Stimulated activated CD4-positive, alpha-beta T cell treated with anti-CD3 and anti-CD28 coated beads, Interleukin-1b, Interleukin-23, amount 100 ng/mL, for 4 hours (primary cell): ENCODE results near the gene ARHGDIA.
A peak's percentile ranks its signal among the peaks of the same experiment; 100 is the strongest.

Source experiments
- DNase-seq, 2 donors: peaks; one replicate each; pipeline ENCODE4 v3.0.0-alpha.2; 2020; ENCODE audit warnings: low read depth in 2 of 2

Gene ARHGDIA

DNA sequence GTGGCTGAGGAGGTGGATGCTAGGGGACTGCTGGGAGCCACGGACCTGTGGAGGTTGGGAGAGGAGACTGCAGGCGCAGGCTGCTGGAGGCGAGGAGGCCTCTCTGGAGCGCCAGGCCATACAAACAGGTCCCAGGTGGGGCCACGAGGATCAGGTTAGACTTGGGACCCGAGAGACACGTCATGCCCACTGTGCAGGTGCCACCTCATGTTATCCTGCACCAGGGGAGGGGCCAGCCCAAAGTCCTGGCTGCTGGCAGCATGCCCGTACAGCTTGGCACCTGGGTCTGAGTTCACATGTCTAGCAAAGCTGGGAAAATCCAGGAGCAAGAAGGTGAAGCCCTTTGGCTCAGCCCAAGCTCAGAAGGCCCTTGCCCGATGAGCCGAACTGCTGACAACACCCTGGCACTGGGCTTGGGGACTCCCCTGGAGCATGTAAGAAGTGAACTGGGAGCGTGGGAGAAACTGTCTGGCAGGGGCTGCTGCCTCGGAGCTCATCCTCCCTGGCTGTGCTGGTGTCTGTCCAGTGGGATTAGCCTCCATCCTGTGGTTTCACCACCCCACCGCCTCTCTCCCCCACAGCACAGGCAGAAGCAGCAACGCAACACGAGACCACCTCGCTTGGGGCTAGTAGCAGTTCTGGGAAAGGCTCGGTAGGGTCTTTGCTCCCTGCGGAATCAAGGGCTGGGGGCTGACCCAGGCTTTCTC is 5.3 kb downstream of the ARHGDIA start:
- DNase-seq: no peak

GRCh38 chr17:81865358-81865732 is 5.8 kb downstream of the ARHGDIA start:
- DNase-seq: no peak

GRCh38 chr17:81863833-81864768 is 7.0 kb downstream of the ARHGDIA start:
- DNase-seq: no peak

DNA sequence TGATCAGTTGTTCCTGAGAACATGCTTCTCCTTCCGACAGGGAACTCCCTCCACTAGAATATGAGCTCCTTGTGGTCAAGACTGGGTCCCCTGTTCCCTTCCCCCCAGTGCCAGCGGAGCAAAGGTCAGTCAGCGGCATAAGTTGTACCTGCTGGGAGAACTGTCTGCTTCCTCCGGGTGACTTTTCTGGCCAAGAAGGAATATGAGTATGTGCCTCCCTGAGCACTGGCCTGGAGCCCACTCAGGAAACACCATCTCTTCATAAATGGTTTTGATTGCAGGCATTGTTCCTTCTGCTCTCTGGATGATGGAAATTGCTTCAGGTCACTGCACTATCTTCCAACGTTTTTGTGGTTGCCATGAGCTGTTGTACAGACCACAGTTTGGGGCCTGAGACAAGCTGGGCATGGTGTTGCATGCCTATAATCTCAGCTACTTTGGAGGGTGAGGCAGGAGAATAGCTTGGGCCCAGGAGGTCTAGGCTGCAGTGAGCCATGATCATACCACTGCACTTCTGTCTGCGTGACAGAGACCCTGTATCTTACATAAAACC is 7.9 kb downstream of the ARHGDIA start:
- no peak for DNase-seq

DNA sequence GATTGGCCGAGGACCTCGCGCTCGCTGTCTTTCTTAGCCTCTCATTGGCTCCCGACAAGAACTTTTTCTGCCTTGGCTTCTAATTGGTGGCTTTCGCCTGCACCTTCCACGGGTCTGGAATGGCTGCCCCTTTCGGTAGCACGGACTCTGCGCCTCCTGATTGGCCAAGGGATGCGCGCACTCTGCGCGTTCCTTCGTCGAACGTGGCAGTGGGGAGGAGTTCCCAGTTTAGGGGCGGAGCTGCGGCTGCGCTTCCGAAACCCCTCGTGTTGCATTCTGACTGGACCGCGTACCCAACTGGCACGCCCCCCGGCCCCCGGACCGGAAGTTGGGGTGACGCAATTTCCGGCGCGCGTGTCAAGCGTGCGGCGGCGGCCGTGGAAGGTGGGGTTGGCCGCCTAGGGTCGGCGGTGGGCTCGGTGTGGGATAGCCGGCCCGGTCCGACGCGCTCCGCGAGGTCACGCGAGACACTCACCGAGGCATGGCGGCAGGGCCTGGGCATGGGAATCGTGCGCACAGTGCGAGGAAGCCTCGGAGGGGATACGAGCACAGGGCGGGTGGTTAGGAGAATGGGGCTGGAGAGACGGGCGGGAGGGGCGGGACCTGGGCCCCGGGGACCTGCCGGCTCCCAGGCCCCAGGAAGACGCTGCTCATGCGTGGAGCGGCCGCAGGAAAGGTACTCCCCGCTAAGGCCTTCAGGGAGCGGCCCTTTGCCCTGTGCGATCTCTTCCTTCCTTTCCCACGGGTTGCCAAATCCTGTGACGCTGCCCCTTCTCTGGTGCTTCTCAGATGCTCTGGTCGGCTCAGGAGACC is 10.2 kb downstream of the ARHGDIA start:
- DNase-seq: peak; percentile 99

GRCh38 chr17:81859906-81860755 is 11.0 kb downstream of the ARHGDIA start, which contains the start of gene P4HB:
Gene P4HB (minus strand): TSS chr17:81860535. CDS start chr17:81860471, 64 bp downstream.
- peak in 1 of 2 donors; percentile 90 for DNase-seq

DNA sequence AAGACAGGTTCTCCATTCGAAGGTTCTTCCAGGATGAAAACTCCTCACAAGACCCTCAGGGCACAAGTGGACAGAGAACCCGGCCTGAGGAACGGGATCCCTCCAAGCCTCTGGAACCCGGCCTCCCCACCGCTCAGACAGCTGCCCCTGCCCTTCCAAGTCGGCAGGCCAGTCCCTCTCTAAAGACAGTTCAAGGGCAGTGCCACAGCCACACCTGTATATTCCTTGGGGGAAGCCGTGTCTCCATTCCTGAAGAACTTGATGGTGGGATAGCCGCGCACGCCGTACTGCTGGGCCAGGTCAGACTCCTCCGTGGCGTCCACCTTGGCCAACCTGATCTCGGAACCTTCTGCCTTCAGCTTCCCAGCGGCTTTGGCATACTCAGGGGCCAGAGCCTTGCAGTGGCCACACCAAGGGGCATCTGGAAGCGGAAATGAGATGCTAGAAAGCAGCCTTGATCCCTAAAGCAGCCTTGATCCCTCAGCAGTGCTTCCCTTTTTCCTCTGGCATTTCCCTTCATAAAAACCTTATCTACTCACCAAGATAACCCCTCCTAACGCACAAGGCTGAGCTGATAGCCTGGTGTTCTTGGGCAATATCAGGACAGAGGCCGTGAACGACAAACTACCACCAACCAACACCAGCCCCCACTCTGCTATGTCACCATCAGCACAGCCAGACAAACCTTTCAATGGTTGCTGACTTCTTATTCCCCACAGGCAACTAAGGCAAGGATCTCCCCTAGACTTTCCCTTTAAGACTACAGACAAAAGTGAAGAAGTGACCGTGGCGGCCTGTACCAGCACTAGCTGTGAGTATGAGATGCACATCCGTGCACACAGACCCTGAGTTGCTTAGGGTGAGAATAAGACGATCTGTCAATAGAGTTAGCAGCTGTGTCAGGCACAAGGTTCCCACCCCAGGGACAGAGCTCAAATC is 11.9 kb downstream of the ARHGDIA start:
- no peak for DNase-seq

DNA sequence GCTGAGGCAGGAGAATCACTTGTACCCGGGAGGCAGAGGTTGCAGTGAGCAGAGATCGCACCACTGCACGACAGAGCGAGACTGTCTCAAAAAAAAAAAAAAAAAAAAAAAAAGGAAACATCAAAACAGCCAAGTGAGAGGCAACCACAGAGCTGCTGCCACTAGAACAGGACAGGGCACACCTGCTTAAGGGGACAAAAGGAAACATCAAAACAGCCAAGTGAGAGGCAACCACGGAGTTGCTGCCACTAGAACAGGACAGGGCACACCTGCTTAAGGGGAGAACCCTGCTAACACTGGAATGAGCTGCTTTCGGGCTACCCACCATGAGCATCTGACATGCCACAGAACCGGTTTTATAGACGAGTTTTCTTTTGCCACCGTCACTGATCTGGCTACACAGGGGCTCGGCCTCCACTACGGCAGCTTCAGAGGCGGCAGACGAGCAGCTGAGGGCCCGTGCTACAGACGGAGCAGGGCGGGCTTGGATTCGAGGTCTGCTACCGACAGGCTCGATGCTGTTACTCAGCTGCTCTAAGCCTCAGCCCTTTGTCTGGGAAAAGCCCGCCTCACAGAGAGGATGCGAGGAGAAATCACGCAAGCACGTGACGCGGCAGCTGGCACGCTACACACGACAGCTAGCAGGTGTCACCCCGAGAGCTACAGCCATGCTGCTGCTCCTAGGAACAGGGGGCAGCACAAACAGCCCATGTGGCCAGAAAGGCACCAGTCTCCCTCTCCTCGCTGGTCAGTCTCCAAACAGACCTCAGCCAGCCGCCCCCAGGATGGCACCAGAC is 12.8 kb downstream of the ARHGDIA start:
- DNase-seq: no peak

GRCh38 chr17:81854974-81855774 is 16.0 kb downstream of the ARHGDIA start:
- DNase-seq: no peak

- no peak for DNase-seq
Observed at GRCh38 chr17:81852237-81852636, 18.9 kb downstream of the ARHGDIA start.

- DNase-seq: no peak
Observed at GRCh38 chr17:81851423-81851822, 19.7 kb downstream of the ARHGDIA start.

- DNase-seq: no peak
Observed at GRCh38 chr17:81849457-81849856, 21.7 kb downstream of the ARHGDIA start.

DNA sequence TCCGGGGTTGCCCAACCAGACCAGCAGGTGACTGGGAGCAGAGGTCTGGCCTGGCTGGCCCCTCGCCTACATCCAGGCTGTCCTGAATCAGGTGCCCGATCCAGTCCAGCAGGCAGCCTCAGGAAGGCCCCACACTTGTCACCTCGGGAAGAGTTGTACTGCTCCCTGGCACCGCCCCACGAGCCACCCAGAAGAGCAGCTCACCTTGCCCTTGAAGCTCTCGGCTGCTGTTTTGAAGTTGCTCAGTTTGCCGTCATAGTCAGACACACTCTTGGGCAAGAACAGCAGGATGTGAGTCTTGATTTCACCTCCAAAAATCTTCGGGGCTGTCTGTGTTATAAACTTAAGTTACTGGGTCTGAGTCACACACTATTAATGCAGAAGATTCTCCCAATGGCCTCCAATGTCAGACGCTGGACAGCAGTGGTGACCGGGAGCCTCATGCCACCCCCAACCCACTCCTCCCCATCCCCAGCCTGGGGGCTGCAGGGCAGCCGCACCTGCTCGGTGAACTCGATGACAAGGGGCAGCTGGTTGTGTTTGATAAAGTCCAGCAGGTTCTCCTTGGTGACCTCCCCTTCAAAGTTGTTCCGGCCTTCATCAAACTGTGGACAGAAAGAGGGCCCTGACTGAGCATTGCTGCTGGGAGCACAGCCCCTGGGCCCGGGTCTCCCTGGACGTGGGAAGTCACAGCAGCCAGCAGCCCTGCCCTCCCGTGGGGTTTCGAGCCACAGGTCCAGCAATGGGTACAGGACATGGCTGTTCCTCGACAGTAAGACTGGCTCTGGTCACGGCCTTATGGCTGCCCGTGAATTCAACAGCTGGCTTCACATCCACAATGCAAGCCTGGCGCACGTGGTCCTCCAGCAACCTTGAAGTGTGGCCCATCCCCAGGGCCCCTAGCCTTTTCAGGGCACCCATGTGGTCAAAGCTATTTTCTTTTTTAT is 24.1 kb downstream of the ARHGDIA start:
- DNase-seq: no peak

DNA sequence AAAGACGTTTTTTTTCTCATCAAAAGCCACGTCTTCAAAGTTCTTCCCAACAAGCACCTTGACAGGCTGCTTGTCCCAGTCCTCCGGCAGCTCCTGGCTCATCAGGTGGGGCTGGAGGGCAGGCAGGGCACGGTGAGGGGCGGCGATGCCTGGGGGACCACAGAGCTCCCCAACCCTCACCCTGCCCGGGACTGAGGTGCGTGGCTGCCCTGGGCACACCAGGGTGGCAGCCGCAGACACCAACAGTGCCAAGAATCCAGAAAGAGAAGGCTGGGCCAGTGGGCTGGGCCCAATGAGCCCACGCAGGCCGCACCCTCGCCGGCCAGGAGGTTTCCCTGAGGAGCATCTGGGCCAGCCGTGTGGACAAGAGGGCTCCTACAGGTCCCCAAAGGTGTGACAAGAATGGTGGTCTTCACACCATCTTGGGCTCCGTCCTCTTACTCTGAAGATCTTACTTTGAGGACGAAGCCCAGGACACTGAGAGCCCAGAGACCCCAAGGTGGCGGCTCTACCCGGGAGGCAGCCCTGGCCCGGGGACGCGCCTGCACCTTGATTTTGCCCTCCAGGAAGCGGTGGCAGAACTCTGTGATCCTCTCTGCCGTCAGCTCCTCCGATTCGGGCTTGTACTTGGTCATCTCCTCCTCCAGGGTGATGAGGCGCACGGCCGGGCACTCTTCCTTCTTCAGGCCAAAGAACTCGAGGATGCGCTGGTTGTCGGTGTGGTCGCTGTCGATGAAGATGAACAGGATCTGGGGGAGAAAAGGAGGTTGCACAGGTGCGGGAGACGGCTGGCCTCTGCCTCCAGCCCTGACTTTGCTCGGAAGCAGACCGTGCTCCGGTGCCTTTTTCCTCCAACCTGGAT is 25.0 kb downstream of the ARHGDIA start:
- DNase-seq: no peak

- DNase-seq: no peak
Observed at GRCh38 chr17:81845361-81845760, 25.8 kb downstream of the ARHGDIA start.

DNA sequence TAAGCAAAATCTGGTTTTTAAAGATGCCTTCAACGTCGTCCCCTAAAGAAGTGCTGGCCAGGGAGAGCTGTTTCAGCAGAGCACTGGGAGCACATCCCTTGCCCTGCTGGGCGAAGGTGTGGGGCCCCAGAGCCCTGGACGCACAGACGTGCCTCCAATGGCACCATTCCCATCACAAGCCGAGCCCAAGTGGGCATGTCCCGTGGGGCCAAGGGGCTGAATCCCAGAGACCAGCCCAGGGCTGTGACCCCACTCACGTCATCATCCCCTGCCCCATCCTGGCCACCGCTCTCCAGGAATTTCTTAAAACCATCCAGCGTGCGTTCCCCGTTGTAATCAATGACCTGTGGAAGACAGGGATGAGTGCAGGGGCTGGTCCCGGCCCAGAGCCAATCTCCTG is 26.2 kb downstream of the ARHGDIA start:
- no peak for DNase-seq
